A549 (cell line): Measurements from ENCODE around the gene TTR.

Source experiments
- BHLHE40 ChIP-seq: IDR thresholded peaks from 2 replicates; pipeline ENCODE4 v1.6.1; 2012; ENCODE audit warnings: low read depth, low read length, inconsistent platforms
- CEBPB ChIP-seq, 2 experiments: fragments of >200 bp in 1 of 2; sonication (Bioruptor Twin) in 1 of 2; formaldehyde crosslinking in 1 of 2; IDR thresholded peaks; 2 replicates each; pipeline ENCODE4 v1.6.1; 2012 to 2016
- EP300 ChIP-seq, 2 experiments: fragments of >200 bp; sonication (Bioruptor Twin); formaldehyde crosslinking; IDR thresholded peaks; 2 replicates in 1 of 2; 3 replicates in 1 of 2; pipeline ENCODE4 v1.6.1; 2016 to 2017
- HDAC2 ChIP-seq: fragments of 200-600 bp; sonication (generic); IDR thresholded peaks from 2 replicates; pipeline ENCODE4 v1.6.1; 2016
- POLR2A ChIP-seq: IDR thresholded peaks from 2 replicates; pipeline ENCODE4 v1.6.1; 2012; ENCODE audit warnings: mild to moderate bottlenecking, low read length
- RAD21 ChIP-seq, 2 experiments: fragments of >200 bp in 1 of 2; sonication (Bioruptor Twin) in 1 of 2; formaldehyde crosslinking in 1 of 2; IDR thresholded peaks in 1 of 2; conservative IDR thresholded peaks in 1 of 2; 2 replicates in 1 of 2; 3 replicates in 1 of 2; pipeline ENCODE4 v1.6.1; 2012 to 2018; ENCODE audit warnings: inconsistent platforms in 1 of 2
- RFX5 ChIP-seq: fragments of 450-650 bp; IDR thresholded peaks from 2 replicates; pipeline ENCODE4 v1.7.1; 2014; ENCODE audit warnings: antibody characterized with exemption, mild to moderate bottlenecking, moderate library complexity
- TF ChIP-seq, protein P1 (sequence below): fragments of >200 bp; sonication (Bioruptor Twin); formaldehyde crosslinking; IDR thresholded peaks from 3 replicates; pipeline ENCODE4 v1.5.1; 2016
- TF ChIP-seq, protein P2 (sequence below): fragments of 200-600 bp; sonication (generic); IDR thresholded peaks from 2 replicates; pipeline ENCODE4 v1.6.1; 2016; ENCODE audit warnings: antibody characterized with exemption, mild to moderate bottlenecking, moderate library complexity
- TF ChIP-seq, protein P3 (sequence below): fragments of 450-650 bp; IDR thresholded peaks from 2 replicates; pipeline ENCODE4 v1.6.1; 2014; ENCODE audit warnings: antibody characterized with exemption
- TF ChIP-seq, protein P4 (sequence below): fragments of 150-350 bp; IDR thresholded peaks from 2 replicates; pipeline ENCODE4 v1.6.1; 2014; ENCODE audit warnings: low read depth, mild to moderate bottlenecking, low read length

DNA sequence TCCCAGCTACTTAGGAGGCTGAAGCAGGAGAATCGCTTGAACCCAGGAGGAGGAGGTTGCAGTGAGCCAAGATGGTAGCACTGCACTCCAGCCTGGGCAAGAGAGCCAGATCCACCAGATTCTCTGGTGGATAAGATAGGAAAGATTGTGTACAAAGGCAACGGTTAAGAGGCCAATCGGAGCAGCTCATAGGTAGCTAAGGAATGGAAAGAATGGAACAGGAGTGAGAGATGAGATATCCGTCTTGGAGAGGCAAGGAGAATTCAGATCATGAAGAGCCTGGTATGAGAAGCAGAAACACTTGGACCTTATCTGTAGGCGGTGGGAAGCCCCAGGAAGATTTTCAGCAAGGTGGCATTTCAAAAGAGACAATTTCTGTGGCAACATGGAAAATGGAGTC, 27.1 kb downstream of the TTR start:
- TF ChIP-seq, protein P1, sequence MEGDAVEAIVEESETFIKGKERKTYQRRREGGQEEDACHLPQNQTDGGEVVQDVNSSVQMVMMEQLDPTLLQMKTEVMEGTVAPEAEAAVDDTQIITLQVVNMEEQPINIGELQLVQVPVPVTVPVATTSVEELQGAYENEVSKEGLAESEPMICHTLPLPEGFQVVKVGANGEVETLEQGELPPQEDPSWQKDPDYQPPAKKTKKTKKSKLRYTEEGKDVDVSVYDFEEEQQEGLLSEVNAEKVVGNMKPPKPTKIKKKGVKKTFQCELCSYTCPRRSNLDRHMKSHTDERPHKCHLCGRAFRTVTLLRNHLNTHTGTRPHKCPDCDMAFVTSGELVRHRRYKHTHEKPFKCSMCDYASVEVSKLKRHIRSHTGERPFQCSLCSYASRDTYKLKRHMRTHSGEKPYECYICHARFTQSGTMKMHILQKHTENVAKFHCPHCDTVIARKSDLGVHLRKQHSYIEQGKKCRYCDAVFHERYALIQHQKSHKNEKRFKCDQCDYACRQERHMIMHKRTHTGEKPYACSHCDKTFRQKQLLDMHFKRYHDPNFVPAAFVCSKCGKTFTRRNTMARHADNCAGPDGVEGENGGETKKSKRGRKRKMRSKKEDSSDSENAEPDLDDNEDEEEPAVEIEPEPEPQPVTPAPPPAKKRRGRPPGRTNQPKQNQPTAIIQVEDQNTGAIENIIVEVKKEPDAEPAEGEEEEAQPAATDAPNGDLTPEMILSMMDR = no peak
- TF ChIP-seq, protein P2, sequence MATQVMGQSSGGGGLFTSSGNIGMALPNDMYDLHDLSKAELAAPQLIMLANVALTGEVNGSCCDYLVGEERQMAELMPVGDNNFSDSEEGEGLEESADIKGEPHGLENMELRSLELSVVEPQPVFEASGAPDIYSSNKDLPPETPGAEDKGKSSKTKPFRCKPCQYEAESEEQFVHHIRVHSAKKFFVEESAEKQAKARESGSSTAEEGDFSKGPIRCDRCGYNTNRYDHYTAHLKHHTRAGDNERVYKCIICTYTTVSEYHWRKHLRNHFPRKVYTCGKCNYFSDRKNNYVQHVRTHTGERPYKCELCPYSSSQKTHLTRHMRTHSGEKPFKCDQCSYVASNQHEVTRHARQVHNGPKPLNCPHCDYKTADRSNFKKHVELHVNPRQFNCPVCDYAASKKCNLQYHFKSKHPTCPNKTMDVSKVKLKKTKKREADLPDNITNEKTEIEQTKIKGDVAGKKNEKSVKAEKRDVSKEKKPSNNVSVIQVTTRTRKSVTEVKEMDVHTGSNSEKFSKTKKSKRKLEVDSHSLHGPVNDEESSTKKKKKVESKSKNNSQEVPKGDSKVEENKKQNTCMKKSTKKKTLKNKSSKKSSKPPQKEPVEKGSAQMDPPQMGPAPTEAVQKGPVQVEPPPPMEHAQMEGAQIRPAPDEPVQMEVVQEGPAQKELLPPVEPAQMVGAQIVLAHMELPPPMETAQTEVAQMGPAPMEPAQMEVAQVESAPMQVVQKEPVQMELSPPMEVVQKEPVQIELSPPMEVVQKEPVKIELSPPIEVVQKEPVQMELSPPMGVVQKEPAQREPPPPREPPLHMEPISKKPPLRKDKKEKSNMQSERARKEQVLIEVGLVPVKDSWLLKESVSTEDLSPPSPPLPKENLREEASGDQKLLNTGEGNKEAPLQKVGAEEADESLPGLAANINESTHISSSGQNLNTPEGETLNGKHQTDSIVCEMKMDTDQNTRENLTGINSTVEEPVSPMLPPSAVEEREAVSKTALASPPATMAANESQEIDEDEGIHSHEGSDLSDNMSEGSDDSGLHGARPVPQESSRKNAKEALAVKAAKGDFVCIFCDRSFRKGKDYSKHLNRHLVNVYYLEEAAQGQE = no peak
- TF ChIP-seq CEBPB (IDR thresholded peaks at IDR 0.05) = no peak
- TF ChIP-seq HDAC2 = no peak
- TF ChIP-seq RAD21 (conservative IDR thresholded peaks at IDR 0.05 in 1 of 2, IDR thresholded peaks at IDR 0.05 in 1 of 2) = no peak
- no peak for TF ChIP-seq EP300 (IDR thresholded peaks at IDR 0.05)
- no peak for TF ChIP-seq RFX5
- TF ChIP-seq POLR2A = no peak
- no peak for TF ChIP-seq BHLHE40
- TF ChIP-seq, protein P3, sequence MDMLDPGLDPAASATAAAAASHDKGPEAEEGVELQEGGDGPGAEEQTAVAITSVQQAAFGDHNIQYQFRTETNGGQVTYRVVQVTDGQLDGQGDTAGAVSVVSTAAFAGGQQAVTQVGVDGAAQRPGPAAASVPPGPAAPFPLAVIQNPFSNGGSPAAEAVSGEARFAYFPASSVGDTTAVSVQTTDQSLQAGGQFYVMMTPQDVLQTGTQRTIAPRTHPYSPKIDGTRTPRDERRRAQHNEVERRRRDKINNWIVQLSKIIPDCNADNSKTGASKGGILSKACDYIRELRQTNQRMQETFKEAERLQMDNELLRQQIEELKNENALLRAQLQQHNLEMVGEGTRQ = no peak
- TF ChIP-seq, protein P4, sequence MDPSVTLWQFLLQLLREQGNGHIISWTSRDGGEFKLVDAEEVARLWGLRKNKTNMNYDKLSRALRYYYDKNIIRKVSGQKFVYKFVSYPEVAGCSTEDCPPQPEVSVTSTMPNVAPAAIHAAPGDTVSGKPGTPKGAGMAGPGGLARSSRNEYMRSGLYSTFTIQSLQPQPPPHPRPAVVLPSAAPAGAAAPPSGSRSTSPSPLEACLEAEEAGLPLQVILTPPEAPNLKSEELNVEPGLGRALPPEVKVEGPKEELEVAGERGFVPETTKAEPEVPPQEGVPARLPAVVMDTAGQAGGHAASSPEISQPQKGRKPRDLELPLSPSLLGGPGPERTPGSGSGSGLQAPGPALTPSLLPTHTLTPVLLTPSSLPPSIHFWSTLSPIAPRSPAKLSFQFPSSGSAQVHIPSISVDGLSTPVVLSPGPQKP = no peak
